Adrenal gland (tissue), 5 donors: ENCODE results near the gene STXBP5.

Experiments used
- CTCF ChIP-seq, 6 experiments: fragments of 450-650 bp in 4 of 6; fragments of 200-600 bp in 2 of 6; sonication (generic) in 1 of 6; IDR thresholded peaks; 1 replicate in 5 of 6; 2 replicates in 1 of 6; pipeline versions ENCODE4 v1.5.1 to v1.8.0; 2016 to 2021; ENCODE audit warnings: antibody characterized with exemption in 6 of 6, mild to moderate bottlenecking in 2 of 6, moderate library complexity in 1 of 6
- POLR2A ChIP-seq, 2 donors: fragments of 450-650 bp; IDR thresholded peaks; one replicate each; pipeline ENCODE4 v1.6.1; 2017; ENCODE audit warnings: antibody characterized with exemption in 2 of 2, mild to moderate bottlenecking in 2 of 2, moderate library complexity in 1 of 2
- donor health status: DM: no; HTN: no; CAD: no.

GRCh38 chr6:147274012-147274411 is 69.8 kb downstream of the STXBP5 start:
- TF ChIP-seq CTCF (IDR thresholded peaks at IDR 0.05) (no peak), POLR2A (IDR thresholded peaks at IDR 0.05) (no peak)
